HepG2 (cell line): ENCODE measurements around the gene CEL.
"Not testable (repeated sequence)": the region's sequence is repeated elsewhere in the genome, so short reads cannot be mapped to it uniquely, and the experiment has no call there.

Experiments used
- DPF2 ChIP-seq: sonication (generic); formaldehyde crosslinking; IDR thresholded peaks from 2 replicates; pipeline ENCODE4 v1.4.0; 2020; ENCODE audit warnings: mild to moderate bottlenecking, low read depth, missing genetic modification reagents, borderline replicate concordance
- IKZF1 ChIP-seq: fragments of 450-650 bp; IDR thresholded peaks from 2 replicates; pipeline ENCODE4 v1.7.1; 2016
- RAD21 ChIP-seq: fragments of 450-650 bp; formaldehyde crosslinking; IDR thresholded peaks from 2 replicates; pipeline ENCODE4 v1.5.0; 2020; ENCODE audit warnings: mild to moderate bottlenecking
- SMC3 ChIP-seq: IDR thresholded peaks from 2 replicates; pipeline ENCODE4 v1.6.1; 2011; ENCODE audit warnings: low read length, improper control_type of control experiment
- TF ChIP-seq, protein P1 (sequence below): sonication (generic); formaldehyde crosslinking; IDR thresholded peaks from 2 replicates; pipeline ENCODE4 v1.8.0; 2023; ENCODE audit warnings: mild to moderate bottlenecking, missing genetic modification reagents

DNA sequence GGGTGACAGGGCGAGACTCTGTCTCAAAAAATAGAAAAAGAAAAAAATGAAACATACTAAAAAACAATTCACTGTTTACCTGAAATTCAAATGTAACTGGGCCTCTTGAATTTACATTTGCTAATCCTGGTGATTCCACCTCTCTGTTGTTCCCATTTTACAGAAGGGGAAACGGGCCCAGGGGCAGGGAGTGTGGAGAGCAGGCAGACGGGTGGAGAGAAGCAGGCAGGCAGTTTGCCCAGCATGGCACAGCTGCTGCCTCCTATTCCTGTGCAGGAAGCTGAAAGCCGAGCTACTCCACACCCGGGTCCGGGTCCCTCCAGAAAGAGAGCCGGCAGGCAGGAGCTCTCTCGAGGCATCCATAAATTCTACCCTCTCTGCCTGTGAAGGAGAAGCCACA lies 788 bp downstream of the CEL start:
- TF ChIP-seq RAD21 (CRISPR knock-in tag); IKZF1; SMC3; DPF2 (CRISPR knock-in tag): not testable (repeated sequence)
- TF ChIP-seq, protein P1, sequence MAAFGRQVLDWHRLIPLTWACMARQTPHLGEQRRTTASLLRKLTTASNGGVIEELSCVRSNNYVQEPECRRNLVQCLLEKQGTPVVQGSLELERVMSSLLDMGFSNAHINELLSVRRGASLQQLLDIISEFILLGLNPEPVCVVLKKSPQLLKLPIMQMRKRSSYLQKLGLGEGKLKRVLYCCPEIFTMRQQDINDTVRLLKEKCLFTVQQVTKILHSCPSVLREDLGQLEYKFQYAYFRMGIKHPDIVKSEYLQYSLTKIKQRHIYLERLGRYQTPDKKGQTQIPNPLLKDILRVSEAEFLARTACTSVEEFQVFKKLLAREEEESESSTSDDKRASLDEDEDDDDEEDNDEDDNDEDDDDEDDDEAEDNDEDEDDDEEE (CRISPR knock-in tag), result not testable (repeated sequence)
